ENCODE data around the gene STK32B.

STK32B gene

GRCh38 chr4:5051278-5052203 lies at the start of gene STK32B (continued):
- 0 out of 2 replicates have a peak, but pooled peaks have one; percentile 25 for TF ChIP-seq KLF9 (tag by site-specific recombination; IDR thresholded peaks at IDR 0.05; ENCODE audit: low read depth)
- TF ChIP-seq KLF16 (tag by site-specific recombination; IDR thresholded peaks at IDR 0.05), result peak; percentile 57; the same call in 1 of the 2 replicates
- no peak for TF ChIP-seq ZNF621 (tag by site-specific recombination; IDR thresholded peaks at IDR 0.05)
- no peak for TF ChIP-seq ATF2 (tag by site-specific recombination; IDR thresholded peaks at IDR 0.05; ENCODE audit: low read depth)
- no peak for TF ChIP-seq ZNF366 (tag by site-specific recombination; conservative IDR thresholded peaks at IDR 0.05)
- no peak for TF ChIP-seq ZNF571 (tag by site-specific recombination; IDR thresholded peaks at IDR 0.05)
- peak; percentile 87 for TF ChIP-seq ZFHX2 (tag by site-specific recombination; conservative IDR thresholded peaks at IDR 0.05)
- peak; percentile 44; the same call in 1 of the 2 replicates for TF ChIP-seq KLF1 (tag by site-specific recombination; IDR thresholded peaks at IDR 0.05)
- TF ChIP-seq ZNF488 (tag by site-specific recombination; IDR thresholded peaks at IDR 0.05), result no peak
- TF ChIP-seq BCL6B (tag by site-specific recombination; IDR thresholded peaks at IDR 0.05), result no peak
- peak; percentile 31; the same call in 1 of the 2 replicates for TF ChIP-seq ZBTB8A (tag by site-specific recombination; IDR thresholded peaks at IDR 0.05)
- TF ChIP-seq ZNF37A (tag by site-specific recombination; IDR thresholded peaks at IDR 0.05), result peak; percentile 54; the same call in 1 of the 2 replicates
- no peak for TF ChIP-seq KLF8 (tag by site-specific recombination; IDR thresholded peaks at IDR 0.05)
- TF ChIP-seq ZNF776 (tag by site-specific recombination; IDR thresholded peaks at IDR 0.05; ENCODE audit: borderline replicate concordance), result no peak
- TF ChIP-seq ZNF692 (tag by site-specific recombination; IDR thresholded peaks at IDR 0.05), result peak; percentile 46; the same call in 1 of the 2 replicates
- TF ChIP-seq BCL11B (tag by site-specific recombination; IDR thresholded peaks at IDR 0.05; ENCODE audit: low read depth), result no peak
- no peak for TF ChIP-seq ZNF2 (tag by site-specific recombination; IDR thresholded peaks at IDR 0.05)
- peak; percentile 93 for TF ChIP-seq ZBTB20 (tag by site-specific recombination; IDR thresholded peaks at IDR 0.05)
- no peak for TF ChIP-seq ZSCAN30 (tag by site-specific recombination; IDR thresholded peaks at IDR 0.05)
- TF ChIP-seq ZNF19 (tag by site-specific recombination; IDR thresholded peaks at IDR 0.05; ENCODE audit: low read depth), result no peak
- TF ChIP-seq, protein P1, sequence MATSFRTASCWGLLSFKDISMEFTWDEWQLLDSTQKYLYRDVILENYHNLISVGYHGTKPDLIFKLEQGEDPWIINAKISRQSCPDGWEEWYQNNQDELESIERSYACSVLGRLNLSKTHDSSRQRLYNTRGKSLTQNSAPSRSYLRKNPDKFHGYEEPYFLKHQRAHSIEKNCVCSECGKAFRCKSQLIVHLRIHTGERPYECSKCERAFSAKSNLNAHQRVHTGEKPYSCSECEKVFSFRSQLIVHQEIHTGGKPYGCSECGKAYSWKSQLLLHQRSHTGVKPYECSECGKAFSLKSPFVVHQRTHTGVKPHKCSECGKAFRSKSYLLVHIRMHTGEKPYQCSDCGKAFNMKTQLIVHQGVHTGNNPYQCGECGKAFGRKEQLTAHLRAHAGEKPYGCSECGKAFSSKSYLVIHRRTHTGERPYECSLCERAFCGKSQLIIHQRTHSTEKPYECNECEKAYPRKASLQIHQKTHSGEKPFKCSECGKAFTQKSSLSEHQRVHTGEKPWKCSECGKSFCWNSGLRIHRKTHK (tag by site-specific recombination; IDR thresholded peaks at IDR 0.05), result no peak
- TF ChIP-seq ZNF174 (tag by site-specific recombination; IDR thresholded peaks at IDR 0.05), result no peak
- peak; percentile 69 for TF ChIP-seq ZNF341 (tag by site-specific recombination; IDR thresholded peaks at IDR 0.05; ENCODE audit: low read depth)
- peak; percentile 32; the same call in 1 of the 2 replicates for TF ChIP-seq ZNF423 (tag by site-specific recombination; IDR thresholded peaks at IDR 0.05)
- TF ChIP-seq, protein P2, sequence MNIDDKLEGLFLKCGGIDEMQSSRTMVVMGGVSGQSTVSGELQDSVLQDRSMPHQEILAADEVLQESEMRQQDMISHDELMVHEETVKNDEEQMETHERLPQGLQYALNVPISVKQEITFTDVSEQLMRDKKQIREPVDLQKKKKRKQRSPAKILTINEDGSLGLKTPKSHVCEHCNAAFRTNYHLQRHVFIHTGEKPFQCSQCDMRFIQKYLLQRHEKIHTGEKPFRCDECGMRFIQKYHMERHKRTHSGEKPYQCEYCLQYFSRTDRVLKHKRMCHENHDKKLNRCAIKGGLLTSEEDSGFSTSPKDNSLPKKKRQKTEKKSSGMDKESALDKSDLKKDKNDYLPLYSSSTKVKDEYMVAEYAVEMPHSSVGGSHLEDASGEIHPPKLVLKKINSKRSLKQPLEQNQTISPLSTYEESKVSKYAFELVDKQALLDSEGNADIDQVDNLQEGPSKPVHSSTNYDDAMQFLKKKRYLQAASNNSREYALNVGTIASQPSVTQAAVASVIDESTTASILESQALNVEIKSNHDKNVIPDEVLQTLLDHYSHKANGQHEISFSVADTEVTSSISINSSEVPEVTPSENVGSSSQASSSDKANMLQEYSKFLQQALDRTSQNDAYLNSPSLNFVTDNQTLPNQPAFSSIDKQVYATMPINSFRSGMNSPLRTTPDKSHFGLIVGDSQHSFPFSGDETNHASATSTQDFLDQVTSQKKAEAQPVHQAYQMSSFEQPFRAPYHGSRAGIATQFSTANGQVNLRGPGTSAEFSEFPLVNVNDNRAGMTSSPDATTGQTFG (tag by site-specific recombination; IDR thresholded peaks at IDR 0.05; ENCODE audit: borderline replicate concordance), result no peak
- no peak for TF ChIP-seq ZNF354C (tag by site-specific recombination; IDR thresholded peaks at IDR 0.05; ENCODE audit: borderline replicate concordance, low read depth)
- no peak for TF ChIP-seq ZNF169 (tag by site-specific recombination; IDR thresholded peaks at IDR 0.05)
- TF ChIP-seq ZBTB17 (tag by site-specific recombination; IDR thresholded peaks at IDR 0.05), result peak; percentile 96
- no peak for TF ChIP-seq PRDM1 (tag by site-specific recombination; IDR thresholded peaks at IDR 0.05)
- no peak for TF ChIP-seq ZNF112 (tag by site-specific recombination; IDR thresholded peaks at IDR 0.05)
- no peak for TF ChIP-seq ZNF211 (tag by site-specific recombination; IDR thresholded peaks at IDR 0.05; ENCODE audit: low read depth)

Measured in HEK293 (cell line).